C4-2B (cell line): ENCODE data around the gene C8G.

Source experiments
- CTCF ChIP-seq: fragments of 450-650 bp; conservative IDR thresholded peaks from 2 replicates; pipeline ENCODE4 v1.5.1; 2017; ENCODE audit warnings: mild to moderate bottlenecking
- ZFX ChIP-seq: fragments of 450-650 bp; IDR thresholded peaks from 2 replicates; pipeline ENCODE4 v1.6.1; 2017

GRCh38 chr9:136963751-136964150 lies 18.7 kb downstream of the C8G start:
- TF ChIP-seq CTCF (no peak), ZFX (no peak)
